H9 (cell line): ENCODE results near the gene FHIT. TPM values are rescaled to one million over a fixed set of nuclear protein-coding genes. Genes with fewer than 3 reads are reported as not detected.

ENCODE experiments used
- DNase-seq: peaks from one replicate; pipeline ENCODE4 v3.0.0-alpha.2; 2017
- H2AFZ ChIP-seq: one replicate; pipeline ENCODE4 v1.6.1; 2013; ENCODE audit warnings: mild to moderate bottlenecking, low read length, control low read depth, moderate library complexity
- H2AK5ac ChIP-seq: 2 replicates; pipeline ENCODE4 v1.6.1; 2013; ENCODE audit warnings: low read length, control low read depth, mixed read lengths; ENCODE audit not compliant: insufficient read length
- H2BK120ac ChIP-seq: one replicate; pipeline ENCODE4 v1.6.1; 2013; ENCODE audit warnings: low read depth, mild to moderate bottlenecking, low read length, control low read depth, inconsistent platforms; ENCODE audit not compliant: poor library complexity, severe bottlenecking
- H2BK12ac ChIP-seq: 2 replicates; pipeline ENCODE4 v1.6.1; 2013; ENCODE audit warnings: low read length, control low read depth, mixed read lengths, low read depth; ENCODE audit not compliant: insufficient read length
- H2BK15ac ChIP-seq: 2 replicates; pipeline ENCODE4 v1.6.1; 2013; ENCODE audit warnings: low read depth, low read length, control low read depth
- H2BK20ac ChIP-seq: one replicate; pipeline ENCODE4 v1.6.1; 2013; ENCODE audit warnings: low read depth, mild to moderate bottlenecking, low read length, control low read depth, inconsistent platforms; ENCODE audit not compliant: poor library complexity, severe bottlenecking
- H2BK5ac ChIP-seq: 2 replicates; pipeline ENCODE4 v1.6.1; 2013; ENCODE audit warnings: low read length, control low read depth, mixed read lengths; ENCODE audit not compliant: insufficient read length
- H3K14ac ChIP-seq: 2 replicates; pipeline ENCODE4 v1.6.1; 2013; ENCODE audit warnings: low read length, control low read depth; ENCODE audit not compliant: insufficient read depth
- H3K18ac ChIP-seq: 2 replicates; pipeline ENCODE4 v1.6.1; 2013; ENCODE audit warnings: low read depth, mild to moderate bottlenecking, mixed read lengths, low read length, control low read depth; ENCODE audit not compliant: insufficient read length
- H3K23ac ChIP-seq: 2 replicates; pipeline ENCODE4 v1.6.1; 2013; ENCODE audit warnings: low read length, control low read depth, mixed read lengths, low read depth; ENCODE audit not compliant: insufficient read length
- H3K23me2 ChIP-seq: 2 replicates; pipeline ENCODE4 v1.6.1; 2013; ENCODE audit warnings: low read depth, mild to moderate bottlenecking, mixed read lengths, low read length, control low read depth; ENCODE audit not compliant: insufficient read length, poor library complexity, severe bottlenecking
- H3K27ac ChIP-seq: 2 replicates; pipeline ENCODE4 v1.5.1; 2013; ENCODE audit warnings: low read length, control low read depth, mixed read lengths, low read depth; ENCODE audit not compliant: insufficient read length
- H3K27me3 ChIP-seq: 2 replicates; pipeline ENCODE4 v1.6.1; 2013; ENCODE audit warnings: low read length, control low read depth, inconsistent platforms; ENCODE audit not compliant: insufficient read depth
- H3K4ac ChIP-seq: 2 replicates; pipeline ENCODE4 v1.6.1; 2013; ENCODE audit warnings: low read depth, mild to moderate bottlenecking, control low read depth, inconsistent platforms, low read length, moderate library complexity
- H3K4me1 ChIP-seq: 2 replicates; pipeline ENCODE4 v1.6.1; 2013; ENCODE audit warnings: low read length, control low read depth, inconsistent platforms; ENCODE audit not compliant: insufficient read depth
- H3K4me2 ChIP-seq: 2 replicates; pipeline ENCODE4 v1.6.1; 2013; ENCODE audit warnings: low read length, control low read depth, mixed read lengths; ENCODE audit not compliant: insufficient read length, insufficient read depth
- H3K56ac ChIP-seq: 2 replicates; pipeline ENCODE4 v1.6.1; 2013; ENCODE audit warnings: low read depth, mild to moderate bottlenecking, mixed read lengths, low read length, control low read depth; ENCODE audit not compliant: insufficient read length
- H3K79me1 ChIP-seq: 2 replicates; pipeline ENCODE4 v1.6.1; 2013; ENCODE audit warnings: low read depth, mild to moderate bottlenecking, moderate library complexity, low read length, control low read depth, inconsistent platforms; ENCODE audit not compliant: insufficient read depth, poor library complexity, severe bottlenecking
- H3K79me2 ChIP-seq: 2 replicates; pipeline ENCODE4 v1.6.1; 2013; ENCODE audit warnings: low read length, control low read depth, inconsistent platforms; ENCODE audit not compliant: insufficient read depth
- H3K9ac ChIP-seq: 2 replicates; pipeline ENCODE4 v1.6.1; 2013; ENCODE audit warnings: low read length, control low read depth, mixed read lengths; ENCODE audit not compliant: insufficient read length; ENCODE audit errors: extremely low read depth
- H3K9me3 ChIP-seq: one replicate; pipeline ENCODE4 v1.6.1; 2013; ENCODE audit warnings: low read depth, low read length, inconsistent platforms; ENCODE audit not compliant: control insufficient read depth
- H3T11ph ChIP-seq: one replicate; pipeline ENCODE4 v1.6.1; 2013; ENCODE audit warnings: mild to moderate bottlenecking, low read length, control low read depth, inconsistent platforms
- H4K20me1 ChIP-seq: one replicate; pipeline ENCODE4 v1.6.1; 2013; ENCODE audit not compliant: control insufficient read depth, insufficient read length, insufficient read depth
- H4K5ac ChIP-seq: 2 replicates; pipeline ENCODE4 v1.6.1; 2013; ENCODE audit warnings: low read depth, mild to moderate bottlenecking, mixed read lengths, low read length, control low read depth; ENCODE audit not compliant: insufficient read length
- H4K8ac ChIP-seq: replicated peaks from 2 replicates; pipeline ENCODE4 v1.6.1; 2013; ENCODE audit warnings: low read length, control low read depth, mixed read lengths, low read depth; ENCODE audit not compliant: insufficient read length
- H4K91ac ChIP-seq: 2 replicates; pipeline ENCODE4 v1.6.1; 2013; ENCODE audit warnings: low read depth, mild to moderate bottlenecking, moderate library complexity, mixed read lengths, low read length, control low read depth; ENCODE audit not compliant: insufficient read length
- H3K27ac Mint-ChIP-seq, 3 experiments: 2 replicates in 2 of 3; 3 replicates in 1 of 3; pipeline ENCODE4 v1.8.0; 2020 to 2021; ENCODE audit warnings: mixed read lengths in 3 of 3, mild to moderate bottlenecking in 1 of 3, moderate library complexity in 1 of 3
- H3K27me3 Mint-ChIP-seq: 2 replicates; pipeline ENCODE4 v1.8.0; 2021; ENCODE audit warnings: low read depth, mild to moderate bottlenecking, moderate library complexity, mixed read lengths
- H3K36me3 Mint-ChIP-seq, 3 experiments: 2 replicates in 2 of 3; 3 replicates in 1 of 3; pipeline ENCODE4 v1.8.0; 2020 to 2021; ENCODE audit warnings: low read depth in 3 of 3, mixed read lengths in 3 of 3; ENCODE audit not compliant: insufficient read depth in 1 of 3
- H3K4me1 Mint-ChIP-seq, 2 experiments: 2 replicates each; pipeline ENCODE4 v1.8.0; 2020; ENCODE audit warnings: mixed read lengths in 2 of 2
- H3K4me3 Mint-ChIP-seq, 2 experiments: 2 replicates in 1 of 2; 3 replicates in 1 of 2; pipeline ENCODE4 v1.8.0; 2020 to 2021; ENCODE audit warnings: mild to moderate bottlenecking in 2 of 2, mixed read lengths in 2 of 2, moderate library complexity in 1 of 2
- H3K9me3 Mint-ChIP-seq, 2 experiments: 2 replicates in 1 of 2; 3 replicates in 1 of 2; pipeline ENCODE4 v1.8.0; 2020; ENCODE audit warnings: mild to moderate bottlenecking in 2 of 2, mixed read lengths in 2 of 2, moderate library complexity in 1 of 2
- WGBS: extraction: QIAGEN DNeasy Blood & Tissue Kit; methylation state at CpG from one replicate; pipeline ENCODE4 v1.1.7; 2013; ENCODE audit warnings: missing lambda C conversion rate, low lambda C conversion rate, mixed read lengths; ENCODE audit not compliant: insufficient read length; ENCODE audit errors: extremely low coverage; 5-methylcytosine and 5-hydroxymethylcytosine counted together
- total RNA-seq: library from RNA; stranded (reverse); gene quantifications from 2 replicates; pipeline ENCODE4 v1.2.1, GENCODE V29; 2021
- TF ChIP-seq, protein P1 (sequence below): fragments of 200-600 bp; sonication (generic); conservative IDR thresholded peaks from 3 replicates; pipeline ENCODE4 v1.8.0; 2021; ENCODE audit warnings: antibody characterized with exemption, mild to moderate bottlenecking

FHIT gene
- total RNA-seq, 1 experiment from 2014 or later = 3.0 TPM

DNA sequence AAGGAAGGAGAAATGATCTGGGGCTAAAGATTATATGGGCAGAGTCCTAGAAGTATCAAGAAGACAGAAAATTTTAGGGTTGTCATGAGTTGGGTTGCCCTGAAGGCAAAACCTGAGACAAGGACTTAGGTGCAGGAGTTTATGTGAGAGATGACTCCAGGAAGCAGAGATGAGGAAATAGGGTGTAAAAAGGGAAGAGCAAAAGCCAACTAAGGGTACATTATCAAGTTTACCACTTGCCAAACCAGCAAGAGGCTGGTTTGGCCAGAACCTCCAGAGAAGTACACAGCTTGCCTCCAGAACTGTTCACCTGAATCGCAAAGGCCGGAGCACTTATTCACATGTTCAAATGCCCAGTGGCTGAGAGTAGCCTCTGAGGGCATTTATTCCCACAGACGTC lies 116.7 kb downstream of the FHIT start:
- H3K4me1 Mint-ChIP-seq = peaks cover 9 to 14% of the 10 kb centered on the region in 2 experiments
- no CpG with 5 or more reads among the region's 3 CpGs for WGBS
- H2BK120ac ChIP-seq = no peak overlapping the region
- H3K9ac ChIP-seq = no peak overlapping the region
- H3K4me2 ChIP-seq = no peak overlapping the region
- no peak for DNase-seq
- H3K27me3 Mint-ChIP-seq = no peaks in the 10 kb centered on the region
- H3K27me3 ChIP-seq = no peaks in the 10 kb centered on the region
- H2AFZ ChIP-seq = no peak overlapping the region
- no peak overlapping the region for H3K4me3 Mint-ChIP-seq
- H4K20me1 ChIP-seq = no peaks in the 10 kb centered on the region
- no peak overlapping the region for H2BK12ac ChIP-seq
- H4K8ac ChIP-seq = no peak overlapping the region
- no peak overlapping the region for H3K23ac ChIP-seq
- no peak overlapping the region for H3K18ac ChIP-seq
- H3K9me3 ChIP-seq = no peaks in the 10 kb centered on the region
- H3K36me3 Mint-ChIP-seq = no peaks in the 10 kb centered on the region; a peak in 1 of 7 replicates
- H4K91ac ChIP-seq = no peak overlapping the region
- no peaks in the 10 kb centered on the region for H3K79me2 ChIP-seq
- TF ChIP-seq, protein P1, sequence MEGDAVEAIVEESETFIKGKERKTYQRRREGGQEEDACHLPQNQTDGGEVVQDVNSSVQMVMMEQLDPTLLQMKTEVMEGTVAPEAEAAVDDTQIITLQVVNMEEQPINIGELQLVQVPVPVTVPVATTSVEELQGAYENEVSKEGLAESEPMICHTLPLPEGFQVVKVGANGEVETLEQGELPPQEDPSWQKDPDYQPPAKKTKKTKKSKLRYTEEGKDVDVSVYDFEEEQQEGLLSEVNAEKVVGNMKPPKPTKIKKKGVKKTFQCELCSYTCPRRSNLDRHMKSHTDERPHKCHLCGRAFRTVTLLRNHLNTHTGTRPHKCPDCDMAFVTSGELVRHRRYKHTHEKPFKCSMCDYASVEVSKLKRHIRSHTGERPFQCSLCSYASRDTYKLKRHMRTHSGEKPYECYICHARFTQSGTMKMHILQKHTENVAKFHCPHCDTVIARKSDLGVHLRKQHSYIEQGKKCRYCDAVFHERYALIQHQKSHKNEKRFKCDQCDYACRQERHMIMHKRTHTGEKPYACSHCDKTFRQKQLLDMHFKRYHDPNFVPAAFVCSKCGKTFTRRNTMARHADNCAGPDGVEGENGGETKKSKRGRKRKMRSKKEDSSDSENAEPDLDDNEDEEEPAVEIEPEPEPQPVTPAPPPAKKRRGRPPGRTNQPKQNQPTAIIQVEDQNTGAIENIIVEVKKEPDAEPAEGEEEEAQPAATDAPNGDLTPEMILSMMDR = no peak
- no peak overlapping the region for H3K56ac ChIP-seq
- H2BK15ac ChIP-seq = no peak overlapping the region
- H3K4me1 ChIP-seq = no peaks in the 10 kb centered on the region
- no peaks in the 10 kb centered on the region for H3K9me3 Mint-ChIP-seq
- no peak overlapping the region for H3K4ac ChIP-seq
- H3K14ac ChIP-seq = no peak overlapping the region
- no peak overlapping the region for H2AK5ac ChIP-seq
- H3K23me2 ChIP-seq = no peaks in the 10 kb centered on the region
- no peak overlapping the region for H2BK20ac ChIP-seq
- H3K27ac ChIP-seq = no peak overlapping the region
- H3T11ph ChIP-seq = no peak overlapping the region
- H3K79me1 ChIP-seq = no peaks in the 10 kb centered on the region
- no peak overlapping the region for H3K27ac Mint-ChIP-seq
- no peak overlapping the region for H2BK5ac ChIP-seq
- no peak overlapping the region for H4K5ac ChIP-seq
